Endothelial cell of umbilical vein (primary cell): ENCODE data around the gene USP25. TPM values are rescaled to one million over a fixed set of nuclear protein-coding genes. Genes with fewer than 3 reads are reported as not detected.

Source experiments
- BruUV-seq: library from RNA; stranded (reverse); fragments of 400-500 nt; replicated peaks from 2 replicates; lab custom pipeline; 2021; lab: Mats Ljungman, UMichigan
- CTCF ChIA-PET: fragments of 300-600, 350-600 bp; sonication (Branson Sonifier 250); formaldehyde crosslinking; loops from one replicate; lab custom pipeline; 2021; ENCODE audit warnings: antibody characterized with exemption, inconsistent platforms; lab: Charles Lee
- POLR2A ChIA-PET: fragments of 300-600, 350-600 bp; sonication (Branson Sonifier 250); formaldehyde crosslinking; loops from one replicate; lab custom pipeline; 2021; ENCODE audit warnings: antibody characterized with exemption, inconsistent platforms; lab: Charles Lee
- DNase-seq: peaks from one replicate; pipeline ENCODE4 v3.0.0-alpha.2; 2011; ENCODE audit warnings: low read depth, low spot score
- FAIRE-seq: peaks from 2 replicates; lab custom pipeline; 2011; peaks lifted over from hg19 to GRCh38; lab: Jason Lieb, UNC
- H2AFZ ChIP-seq: 2 replicates; pipeline ENCODE4 v1.6.0; 2012; ENCODE audit warnings: low read depth, low read length, control low read depth, inconsistent platforms
- H3K27ac ChIP-seq: 2 replicates; pipeline ENCODE4 v1.5.1; 2011; ENCODE audit warnings: low read depth, mild to moderate bottlenecking, control low read depth, low read length, moderate library complexity; ENCODE audit not compliant: insufficient read depth
- H3K27me3 ChIP-seq, 2 experiments: 2 replicates each; pipeline versions ENCODE4 v1.6.0 to v1.6.1; 2011; ENCODE audit warnings: low read length in 2 of 2, mixed read lengths in 1 of 2; ENCODE audit not compliant: control insufficient read depth in 2 of 2, insufficient read depth in 2 of 2
- H3K36me3 ChIP-seq, 2 experiments: 2 replicates in 1 of 2; 3 replicates in 1 of 2; pipeline ENCODE4 v1.5.1; 2011; ENCODE audit warnings: low read length in 2 of 2, mild to moderate bottlenecking in 1 of 2, moderate library complexity in 1 of 2; ENCODE audit not compliant: control insufficient read depth in 2 of 2, insufficient read depth in 2 of 2; ENCODE audit errors: extremely low read depth in 1 of 2
- H3K4me1 ChIP-seq: 3 replicates; pipeline ENCODE4 v1.5.1; 2011; ENCODE audit warnings: mild to moderate bottlenecking, low read length; ENCODE audit not compliant: control insufficient read depth, insufficient read depth; ENCODE audit errors: extremely low read depth
- H3K4me2 ChIP-seq: 2 replicates; pipeline ENCODE4 v1.6.1; 2011; ENCODE audit warnings: low read length, control low read depth, mixed read lengths; ENCODE audit not compliant: insufficient read depth
- H3K4me3 ChIP-seq, 3 experiments: fragments of 200-600 bp in 1 of 3; sonication (generic), shearing (Covaris generic) in 1 of 3; replicated peaks in 1 of 3; 2 replicates each; pipeline ENCODE4 v1.5.1; 2011 to 2016; ENCODE audit warnings: control low read depth in 3 of 3, low read length in 3 of 3, mild to moderate bottlenecking in 2 of 3, inconsistent platforms in 1 of 3, low read depth in 1 of 3, moderate library complexity in 1 of 3; ENCODE audit not compliant: insufficient read depth in 1 of 3
- H3K79me2 ChIP-seq: 2 replicates; pipeline ENCODE4 v1.6.0; 2012; ENCODE audit warnings: low read length, inconsistent platforms; ENCODE audit not compliant: control insufficient read depth, insufficient read depth
- H3K9ac ChIP-seq: replicated peaks from 2 replicates; pipeline ENCODE3; 2011; ENCODE audit warnings: low read length, control low read depth; ENCODE audit not compliant: insufficient read depth; ENCODE audit errors: extremely low read depth
- H3K9me1 ChIP-seq: replicated peaks from 3 replicates; pipeline ENCODE4 v1.6.0; 2011; ENCODE audit warnings: mild to moderate bottlenecking, low read length; ENCODE audit not compliant: control insufficient read depth, insufficient read depth; ENCODE audit errors: extremely low read depth
- H3K9me3 ChIP-seq: replicated peaks from 2 replicates; pipeline ENCODE4 v1.5.1; 2012; ENCODE audit warnings: low read length, inconsistent platforms; ENCODE audit not compliant: control insufficient read depth, insufficient read depth
- H4K20me1 ChIP-seq: replicated peaks from 2 replicates; pipeline ENCODE3; 2011; ENCODE audit warnings: mild to moderate bottlenecking, low read length; ENCODE audit not compliant: control insufficient read depth, insufficient read depth; ENCODE audit errors: extremely low read depth
- EZH2 ChIP-seq: IDR thresholded peaks from 2 replicates; pipeline ENCODE4 v1.6.1; 2012; ENCODE audit warnings: borderline replicate concordance, low read depth, mild to moderate bottlenecking, moderate library complexity, low read length, inconsistent platforms; ENCODE audit not compliant: severe bottlenecking
- FOS ChIP-seq: IDR thresholded peaks from 2 replicates; pipeline ENCODE4 v1.6.1; 2011; ENCODE audit warnings: mild to moderate bottlenecking, low read length, moderate library complexity, borderline replicate concordance; ENCODE audit not compliant: insufficient read depth
- GATA2 ChIP-seq: IDR thresholded peaks from 2 replicates; pipeline ENCODE4 v1.7.0; 2011; ENCODE audit warnings: low read depth, mild to moderate bottlenecking, moderate library complexity, mixed read lengths, low read length; ENCODE audit not compliant: insufficient read length, insufficient read depth
- JUN ChIP-seq: IDR thresholded peaks from 2 replicates; pipeline ENCODE4 v1.6.1; 2011; ENCODE audit warnings: borderline replicate concordance, low read depth; ENCODE audit not compliant: insufficient read length, insufficient read depth
- MYC ChIP-seq: IDR thresholded peaks from one replicate; pipeline ENCODE4 v1.6.1; 2011; ENCODE audit warnings: mild to moderate bottlenecking, low read depth, low read length
- POLR2A ChIP-seq: IDR thresholded peaks from 2 replicates; pipeline ENCODE4 v1.6.1; 2012; ENCODE audit warnings: low read depth, mild to moderate bottlenecking, control low read depth, low read length
- POLR2AphosphoS5 ChIP-seq: IDR thresholded peaks from 2 replicates; pipeline ENCODE4 v1.6.1; 2012; ENCODE audit warnings: low read depth, mild to moderate bottlenecking, control low read depth, low read length, moderate library complexity; ENCODE audit not compliant: insufficient read depth
- dilution Hi-C: fragments of 300-500 bp; cut with MboI; formaldehyde crosslinking; loops from one replicate; pipeline ENCODE4 v1.15.0; 2019; ENCODE audit warnings: low sequenced_read_pairs; ENCODE audit not compliant: extremely low pct_ligation_motif_present
- intact Hi-C: fragments of 100-400 bp; cut with micrococcal nuclease; formaldehyde crosslinking; loops from one replicate; pipeline ENCODE4 v1.10.0; 2022
- polyA plus RNA-seq, 4 experiments: library from polyadenylated mRNA; depleted of rRNA in 3 of 4; stranded (reverse) in 3 of 4; unstranded in 1 of 4; fragments of >200 nt; gene quantifications; 2 replicates each; pipeline versions ENCODE4 v1.2.1 to v1.2.3, GENCODE V29; 2011 to 2012; ENCODE audit warnings: missing spikeins in 1 of 4
- total RNA-seq: library from RNA; stranded (reverse); gene quantifications from 2 replicates; pipeline ENCODE4 v1.2.3, GENCODE V29; 2021
- TF ChIP-seq, protein P1 (sequence below): IDR thresholded peaks from 2 replicates; pipeline ENCODE4 v1.6.1; 2011; ENCODE audit not compliant: insufficient read depth, insufficient read length
- TF ChIP-seq, protein P2 (sequence below), 2 donors: IDR thresholded peaks; 1 replicate in 1 of 2; 2 replicates in 1 of 2; pipeline ENCODE4 v1.5.1; 2011; ENCODE audit warnings: low read length in 2 of 2, mild to moderate bottlenecking in 2 of 2, moderate library complexity in 2 of 2, control low read depth in 1 of 2, inconsistent platforms in 1 of 2, low read depth in 1 of 2; ENCODE audit not compliant: insufficient read depth in 1 of 2; ENCODE audit errors: extremely low read depth in 1 of 2

USP25 gene
- total and polyA plus RNA-seq, 2 donors (not counting 3 experiments of a cell fraction or from before 2014, with no cell fraction given), result 14.4 to 67.5 TPM

DNA sequence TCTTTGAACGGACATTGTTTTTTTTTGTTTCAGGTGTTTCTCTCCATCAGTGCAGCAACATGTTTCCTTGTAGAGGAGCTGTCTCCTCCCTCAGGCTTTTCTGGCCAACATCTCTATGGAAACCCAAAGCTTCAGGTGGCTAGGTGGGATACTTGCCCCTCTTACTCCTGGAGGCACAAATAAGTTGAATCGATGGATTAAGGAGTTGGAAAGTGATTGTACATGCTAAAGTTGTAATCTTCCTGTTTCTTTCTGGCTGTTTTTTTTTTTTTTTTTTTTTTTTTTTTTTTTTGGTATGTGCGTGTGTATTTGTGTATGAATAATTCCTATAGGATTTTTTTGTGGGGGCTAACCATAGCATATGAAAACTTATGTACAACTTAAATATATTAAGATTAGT is 10.6 kb downstream of the USP25 start:
- POLR2A ChIA-PET, result no interaction called here
- peaks cover 100% of the 10 kb centered on the region for H3K79me2 ChIP-seq
- no peaks in the 10 kb centered on the region for H3K9me1 ChIP-seq
- TF ChIP-seq POLR2A (no peak), POLR2AphosphoS5 (no peak), FOS (no peak), GATA2 (no peak), JUN (no peak), EZH2 (no peak), MYC (no peak)
- TF ChIP-seq, protein P1, sequence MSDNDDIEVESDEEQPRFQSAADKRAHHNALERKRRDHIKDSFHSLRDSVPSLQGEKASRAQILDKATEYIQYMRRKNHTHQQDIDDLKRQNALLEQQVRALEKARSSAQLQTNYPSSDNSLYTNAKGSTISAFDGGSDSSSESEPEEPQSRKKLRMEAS, result no peak
- TF ChIP-seq, protein P2, sequence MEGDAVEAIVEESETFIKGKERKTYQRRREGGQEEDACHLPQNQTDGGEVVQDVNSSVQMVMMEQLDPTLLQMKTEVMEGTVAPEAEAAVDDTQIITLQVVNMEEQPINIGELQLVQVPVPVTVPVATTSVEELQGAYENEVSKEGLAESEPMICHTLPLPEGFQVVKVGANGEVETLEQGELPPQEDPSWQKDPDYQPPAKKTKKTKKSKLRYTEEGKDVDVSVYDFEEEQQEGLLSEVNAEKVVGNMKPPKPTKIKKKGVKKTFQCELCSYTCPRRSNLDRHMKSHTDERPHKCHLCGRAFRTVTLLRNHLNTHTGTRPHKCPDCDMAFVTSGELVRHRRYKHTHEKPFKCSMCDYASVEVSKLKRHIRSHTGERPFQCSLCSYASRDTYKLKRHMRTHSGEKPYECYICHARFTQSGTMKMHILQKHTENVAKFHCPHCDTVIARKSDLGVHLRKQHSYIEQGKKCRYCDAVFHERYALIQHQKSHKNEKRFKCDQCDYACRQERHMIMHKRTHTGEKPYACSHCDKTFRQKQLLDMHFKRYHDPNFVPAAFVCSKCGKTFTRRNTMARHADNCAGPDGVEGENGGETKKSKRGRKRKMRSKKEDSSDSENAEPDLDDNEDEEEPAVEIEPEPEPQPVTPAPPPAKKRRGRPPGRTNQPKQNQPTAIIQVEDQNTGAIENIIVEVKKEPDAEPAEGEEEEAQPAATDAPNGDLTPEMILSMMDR (IDR thresholded peaks at IDR 0.05; ENCODE audit: extremely low read depth in 1 of 2, insufficient read depth in 1 of 2, low read depth in 1 of 2, low read length in 2 of 2), result no peak
- dilution Hi-C loops, result no loop called here
- FAIRE-seq (no peak), DNase-seq (no peak)
- CTCF ChIA-PET, result no interaction called here
- no peak overlapping the region for H3K4me3 ChIP-seq
- peaks cover 53% of the 10 kb centered on the region for H3K4me1 ChIP-seq
- H3K27me3 ChIP-seq, result no peaks in the 10 kb centered on the region
- no peaks in the 10 kb centered on the region for H3K9me3 ChIP-seq
- no peak overlapping the region for H2AFZ ChIP-seq
- intact Hi-C loops, result no loop called here
- no TSS peak for BruUV-seq
- no peak overlapping the region for H3K27ac ChIP-seq
- peaks cover 9% of the 10 kb centered on the region for H4K20me1 ChIP-seq
- no peak overlapping the region for H3K9ac ChIP-seq
- peaks cover 0 to 3% of the 10 kb centered on the region in 2 experiments for H3K36me3 ChIP-seq
- no peak overlapping the region for H3K4me2 ChIP-seq
